C4-2B (cell line): ENCODE measurements around the gene CKAP2.
A peak's percentile ranks its signal among the peaks of the same experiment; 100 is the strongest.
"Not testable (repeated sequence)": the region's sequence is repeated elsewhere in the genome, so short reads cannot be mapped to it uniquely, and the experiment has no call there.

Experiments
- H3K27ac ChIP-seq: fragments of 450-650 bp; 2 replicates; pipeline ENCODE4 v1.5.1; 2017
- CTCF ChIP-seq: fragments of 450-650 bp; conservative IDR thresholded peaks from 2 replicates; pipeline ENCODE4 v1.5.1; 2017; ENCODE audit warnings: mild to moderate bottlenecking
- ZFX ChIP-seq: fragments of 450-650 bp; IDR thresholded peaks from 2 replicates; pipeline ENCODE4 v1.6.1; 2017

CKAP2 gene

DNA sequence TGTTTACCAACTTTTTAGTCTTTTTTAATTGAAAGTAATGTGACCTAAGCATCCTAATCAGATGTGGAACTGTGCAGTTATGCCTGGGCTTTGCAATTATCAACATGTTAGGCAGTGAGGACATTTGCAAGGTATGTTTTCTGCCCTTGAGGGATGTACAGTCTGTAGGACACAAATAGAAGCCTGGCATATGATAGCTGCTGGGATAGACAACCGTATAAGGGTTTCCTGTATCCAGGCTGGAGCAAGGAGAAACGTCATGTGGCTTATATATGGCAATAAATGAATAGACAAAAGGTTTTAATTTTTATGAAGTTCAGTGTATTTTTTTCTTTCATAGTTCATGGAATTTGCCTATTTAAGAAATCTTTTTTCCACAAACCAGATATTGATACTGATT lies 2.8 kb upstream of the CKAP2 start:
- no peak overlapping the region for H3K27ac ChIP-seq
- TF ChIP-seq CTCF (no peak), ZFX (no peak)

DNA sequence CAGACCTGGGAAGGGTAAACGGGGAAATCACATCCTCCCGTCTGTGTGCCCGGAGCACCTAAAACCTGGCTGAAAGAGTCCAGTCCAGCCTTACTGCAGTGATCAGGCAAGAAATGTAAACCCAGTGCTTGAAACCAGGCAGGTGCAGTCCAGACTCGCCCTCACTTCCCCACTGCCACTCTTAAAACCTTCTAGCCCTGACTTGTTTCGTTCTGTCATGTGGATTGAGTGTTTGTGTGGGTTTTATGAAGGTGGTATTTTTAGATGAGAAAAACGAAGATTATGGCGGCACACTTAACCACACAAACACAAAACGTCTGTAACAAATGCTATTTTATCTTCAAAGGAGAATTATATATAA lies 839 bp upstream of the CKAP2 start:
- TF ChIP-seq ZFX (no peak), CTCF (no peak)
- peak overlapping the region; percentile 83 for H3K27ac ChIP-seq

- peak overlapping the region; percentile 83 for H3K27ac ChIP-seq
- TF ChIP-seq ZFX (peak; percentile 81), CTCF (no peak)
Observed at GRCh38 chr13:52455677-52456041, 381 bp downstream of the CKAP2 start.

GRCh38 chr13:52459668-52460067 lies 4.4 kb downstream of the CKAP2 start:
- TF ChIP-seq CTCF (no peak), ZFX (no peak)

DNA sequence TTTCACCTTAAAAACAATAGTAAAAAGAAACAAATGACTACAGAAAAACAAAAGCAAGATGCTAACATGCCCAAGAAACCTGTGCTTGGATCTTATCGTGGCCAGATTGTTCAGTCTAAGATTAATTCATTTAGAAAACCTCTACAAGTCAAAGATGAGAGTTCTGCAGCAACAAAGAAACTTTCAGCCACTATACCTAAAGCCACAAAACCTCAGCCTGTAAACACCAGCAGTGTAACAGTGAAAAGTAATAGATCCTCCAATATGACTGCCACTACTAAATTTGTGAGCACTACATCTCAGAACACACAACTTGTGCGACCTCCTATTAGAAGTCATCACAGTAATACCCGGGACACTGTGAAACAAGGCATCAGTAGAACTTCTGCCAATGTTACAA lies 6.0 kb downstream of the CKAP2 start:
- TF ChIP-seq CTCF (no peak), ZFX (no peak)
- H3K27ac ChIP-seq = no peak overlapping the region

More at GRCh38 chr13:52459668-52460067, 4.4 kb downstream of the CKAP2 start:
- H3K27ac ChIP-seq = no peak overlapping the region

DNA sequence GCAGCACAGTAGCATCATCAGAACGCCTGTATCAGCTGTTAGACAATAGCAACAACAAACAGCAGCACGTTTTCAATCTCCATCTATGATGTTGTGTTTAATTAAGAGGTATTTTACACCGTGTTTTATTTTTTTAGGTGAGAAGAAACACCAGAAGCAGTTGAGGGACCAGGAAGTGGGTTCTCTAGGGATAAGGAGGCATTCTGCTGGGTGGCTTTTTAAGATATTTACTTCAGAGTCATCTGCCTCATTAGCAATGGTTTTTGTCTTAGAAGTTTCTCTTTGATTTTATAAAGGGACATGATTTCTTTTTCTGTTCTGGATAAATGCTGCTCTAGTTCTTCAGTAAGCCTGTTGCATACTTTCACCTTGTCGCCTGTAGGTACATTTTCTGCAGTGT lies 8.2 kb downstream of the CKAP2 start:
- TF ChIP-seq ZFX = no peak
- no peak overlapping the region for H3K27ac ChIP-seq

- not testable (repeated sequence) for H3K27ac ChIP-seq
Observed at GRCh38 chr13:52468487-52468886, 13.2 kb downstream of the CKAP2 start.

GRCh38 chr13:52480677-52481428 lies 25.6 kb downstream of the CKAP2 start:
- H3K27ac ChIP-seq = not testable (repeated sequence)

- not testable (repeated sequence) for H3K27ac ChIP-seq
Observed at GRCh38 chr13:52487078-52487477, 31.8 kb downstream of the CKAP2 start.

DNA sequence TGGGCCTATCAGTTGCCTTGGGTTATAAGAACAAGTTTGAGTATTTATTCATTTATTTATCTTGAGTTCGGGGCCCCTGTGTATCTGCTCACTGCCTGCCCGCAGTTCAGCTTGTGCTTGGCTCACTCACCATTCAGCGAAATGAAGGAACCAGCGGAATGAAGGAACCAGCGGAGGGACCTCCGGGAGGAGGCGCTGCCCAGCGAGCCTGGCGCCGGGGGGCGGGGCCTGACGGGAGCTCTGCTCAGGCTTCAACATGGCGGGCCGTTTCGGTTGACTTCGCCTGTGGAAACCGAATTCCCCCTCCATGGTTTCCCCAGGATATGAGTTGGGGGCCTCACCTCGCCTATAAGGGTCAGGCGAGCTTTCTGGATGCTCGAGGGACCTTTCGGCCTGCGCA lies 33.5 kb downstream of the CKAP2 start:
- H3K27ac ChIP-seq = not testable (repeated sequence)

DNA sequence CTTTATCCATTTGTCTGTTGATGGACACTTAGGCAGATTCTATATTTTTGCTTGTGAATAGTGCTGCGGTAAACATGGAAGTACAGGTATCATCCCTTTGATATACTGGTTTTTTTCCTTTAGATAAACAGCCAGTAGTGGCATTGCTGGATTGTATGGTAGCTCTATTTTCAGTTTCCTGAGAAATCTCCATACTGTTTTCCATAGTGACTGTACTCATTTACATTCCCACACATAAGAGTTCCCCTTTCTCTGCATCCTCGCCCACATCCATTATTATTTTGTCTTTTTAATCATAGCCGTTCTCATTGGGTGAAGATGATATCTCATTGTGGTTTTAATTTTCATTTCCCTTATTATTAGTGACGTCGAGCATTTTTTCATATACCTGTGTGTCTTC lies 35.7 kb downstream of the CKAP2 start:
- H3K27ac ChIP-seq = not testable (repeated sequence)

DNA sequence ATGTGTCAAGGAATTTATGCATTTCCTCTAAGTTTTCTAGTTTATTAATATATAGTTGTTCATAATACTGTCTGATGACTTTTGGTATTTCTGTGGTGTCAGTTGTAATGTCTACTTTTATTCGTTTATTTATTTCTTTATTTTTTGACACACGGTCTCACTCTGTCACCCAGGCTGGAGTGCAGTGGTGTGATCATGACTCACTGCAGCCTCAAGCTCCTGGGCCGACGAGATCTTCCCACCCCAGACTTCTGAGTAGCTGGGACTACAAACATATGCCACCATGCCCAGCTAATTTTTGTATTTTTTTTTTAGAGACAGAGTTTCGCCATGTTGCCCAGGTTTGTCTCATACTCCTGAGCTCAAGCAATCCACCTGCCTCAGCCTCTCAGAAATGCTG lies 39.0 kb downstream of the CKAP2 start:
- not testable (repeated sequence) for H3K27ac ChIP-seq

DNA sequence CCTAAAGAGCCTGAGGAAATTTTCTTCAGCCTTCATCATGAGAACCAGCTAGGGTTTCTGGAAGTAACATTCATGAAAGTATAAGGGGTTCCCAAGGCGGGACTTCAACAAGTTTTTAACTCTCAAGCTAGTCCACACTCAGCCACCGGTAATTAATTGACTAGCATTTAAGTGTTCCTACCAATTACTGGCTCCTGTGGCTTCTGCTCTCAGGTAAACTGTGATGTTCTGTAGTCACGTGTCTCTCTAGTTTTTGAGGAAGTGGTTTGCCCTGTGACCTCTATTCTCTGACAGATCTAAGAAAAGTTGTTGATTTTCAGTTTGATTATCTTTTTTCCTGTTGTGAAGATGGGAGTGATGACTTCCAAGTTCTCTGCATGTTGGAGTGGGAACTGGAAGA lies 42.7 kb downstream of the CKAP2 start:
- not testable (repeated sequence) for H3K27ac ChIP-seq

DNA sequence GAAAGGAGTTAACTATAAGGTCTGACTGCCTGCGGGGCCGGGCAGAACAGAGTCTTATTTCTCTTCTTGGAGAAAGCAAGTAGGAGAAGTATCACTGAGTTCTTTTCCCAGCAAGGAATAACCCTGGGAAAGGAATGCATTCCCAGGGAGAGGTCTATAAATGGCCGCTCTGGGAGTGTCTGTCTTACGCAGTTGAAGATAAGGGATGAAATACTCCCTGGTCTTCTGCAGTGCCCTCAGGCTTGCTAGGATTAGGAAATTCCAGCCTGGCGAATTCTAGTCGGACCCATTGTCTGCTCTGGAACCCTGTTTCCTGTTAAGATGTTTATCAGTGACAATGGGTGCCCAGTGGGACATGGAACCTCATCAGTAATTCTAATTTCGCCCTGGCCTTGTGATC lies 47.0 kb downstream of the CKAP2 start:
- not testable (repeated sequence) for H3K27ac ChIP-seq

DNA sequence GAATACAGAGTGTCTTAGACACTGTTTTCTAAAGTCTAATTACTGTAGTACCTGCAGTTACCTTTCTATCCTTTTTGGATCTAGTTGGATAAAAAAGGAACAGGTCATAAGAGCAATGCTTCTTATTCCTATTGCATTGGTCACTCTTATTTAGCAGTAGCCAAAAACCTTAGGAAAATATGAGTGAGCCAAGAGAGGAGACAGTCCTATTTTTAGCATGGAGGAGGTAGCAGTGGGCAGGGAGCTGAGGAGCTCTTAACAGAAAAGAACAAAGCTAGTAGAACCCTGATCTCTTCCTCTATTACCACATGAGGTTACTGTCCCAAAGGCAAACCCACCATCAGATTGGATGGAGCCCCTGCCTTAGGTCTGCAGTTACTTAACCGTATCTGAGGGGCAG lies 50.6 kb downstream of the CKAP2 start:
- not testable (repeated sequence) for H3K27ac ChIP-seq

DNA sequence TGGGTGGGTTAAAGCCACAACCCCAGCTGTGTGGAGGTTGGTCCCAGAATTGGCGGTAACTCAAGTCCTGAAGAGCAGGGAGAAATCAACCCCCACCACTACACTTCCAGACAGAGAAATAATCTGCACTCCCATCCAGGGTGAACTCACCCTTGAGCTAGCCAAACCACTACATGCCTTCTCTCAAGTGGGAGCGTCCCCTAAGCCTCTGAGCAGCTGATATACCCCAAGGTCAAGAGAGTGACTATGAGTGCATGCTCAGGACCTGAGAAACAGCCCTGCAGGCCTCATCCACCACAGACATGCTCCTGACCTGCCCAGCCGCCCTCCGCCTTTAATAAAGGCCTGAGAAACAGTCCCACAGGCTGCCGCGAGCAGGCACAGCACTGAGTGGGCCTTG lies 54.3 kb downstream of the CKAP2 start:
- not testable (repeated sequence) for H3K27ac ChIP-seq
